ENCODE measurements around the gene PTER.

DNA sequence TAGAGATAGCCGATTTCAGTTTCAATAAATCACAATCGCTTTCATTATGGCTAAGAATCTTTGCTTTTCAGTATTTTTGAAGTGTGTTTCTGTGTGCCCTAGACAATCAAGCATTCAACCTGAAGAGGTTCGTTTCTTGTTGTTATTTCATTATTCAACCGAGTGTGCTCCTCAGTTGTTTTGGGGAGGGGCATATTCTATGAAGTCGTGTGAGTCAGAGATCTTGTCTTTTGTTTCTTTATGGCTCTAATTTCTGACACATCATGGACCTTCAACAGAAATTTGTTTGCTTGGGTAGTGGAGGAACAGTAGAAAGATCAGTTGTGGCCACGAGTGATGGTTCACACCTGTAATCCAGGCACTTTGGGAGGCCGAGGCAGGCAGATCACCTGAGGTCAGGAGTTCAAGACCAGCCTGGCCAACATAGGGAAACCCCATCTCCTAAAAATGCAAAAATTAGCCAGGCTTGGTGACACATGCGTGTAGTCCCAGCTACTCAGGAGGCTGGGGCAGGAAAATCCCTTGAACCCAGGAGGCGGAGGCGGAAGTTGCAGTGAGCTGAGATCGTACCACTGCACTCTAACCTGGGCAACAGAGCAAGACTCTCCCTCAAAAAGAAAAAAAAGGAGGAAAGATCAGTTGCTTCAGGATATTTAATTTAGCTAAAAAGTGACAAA is 46.6 kb downstream of the PTER start:
- no peak for TF ChIP-seq CTCF (IDR thresholded peaks at IDR 0.05)
- no peak for TF ChIP-seq POLR2A (IDR thresholded peaks at IDR 0.05)
